Cardiac septum (tissue), 1 donor: ENCODE data around the gene OBP2B. TPM values are rescaled to one million over a fixed set of nuclear protein-coding genes. Genes with fewer than 3 reads are reported as not detected.
"Not testable (repeated sequence)": the region's sequence is repeated elsewhere in the genome, so short reads cannot be mapped to it uniquely, and the experiment has no call there.

Source experiments
- DNase-seq: peaks from one replicate; pipeline ENCODE4 v3.0.0-alpha.2; 2020; ENCODE audit warnings: low spot score
- intact Hi-C: fragments of 100-400 bp; cut with DNase I; formaldehyde crosslinking; loops from one replicate; pipeline ENCODE4 v1.14.0; 2022
- total RNA-seq: library from RNA; stranded (reverse); fragmentation: NEBNext Ultra II Directional; extraction: Animal tissue kit (Norgen Biotek cat#: 25700); gene quantifications from one replicate; pipeline ENCODE4 v1.2.1, GENCODE V29; 2021
- donor health status: DM: no; HTN: no; CAD: no.

Gene OBP2B
- total RNA-seq, 1 donor from 2014 or later = not detected

DNA sequence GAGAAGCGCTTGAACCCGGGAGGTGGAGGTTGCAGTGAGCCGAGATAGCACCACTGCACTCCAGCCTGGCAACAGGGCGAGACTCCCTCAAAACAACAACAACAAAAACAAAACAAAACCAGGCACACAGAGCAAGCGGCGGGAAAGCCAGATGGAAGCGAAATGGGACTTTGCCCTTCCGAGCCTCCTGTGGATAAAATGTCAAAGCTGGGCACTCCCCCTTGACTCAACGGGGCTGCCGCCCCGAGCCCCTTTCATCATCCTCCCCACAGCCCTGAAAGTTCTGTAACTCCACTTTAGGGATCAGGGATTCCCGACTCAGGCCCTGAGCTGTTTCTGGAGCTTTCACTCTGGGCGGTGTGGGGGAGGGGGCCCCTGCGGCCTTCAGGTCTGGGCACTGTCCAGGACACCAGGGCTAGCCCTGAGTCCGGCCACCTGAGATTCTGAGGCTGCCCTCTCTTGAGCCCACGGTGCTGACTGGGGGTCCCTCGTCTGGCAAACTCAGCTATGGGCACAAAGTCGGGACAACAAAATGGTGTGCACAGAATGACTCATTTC is 30.6 kb upstream of the OBP2B start:
- intact Hi-C loops = no loop called here
- no peak for DNase-seq

DNA sequence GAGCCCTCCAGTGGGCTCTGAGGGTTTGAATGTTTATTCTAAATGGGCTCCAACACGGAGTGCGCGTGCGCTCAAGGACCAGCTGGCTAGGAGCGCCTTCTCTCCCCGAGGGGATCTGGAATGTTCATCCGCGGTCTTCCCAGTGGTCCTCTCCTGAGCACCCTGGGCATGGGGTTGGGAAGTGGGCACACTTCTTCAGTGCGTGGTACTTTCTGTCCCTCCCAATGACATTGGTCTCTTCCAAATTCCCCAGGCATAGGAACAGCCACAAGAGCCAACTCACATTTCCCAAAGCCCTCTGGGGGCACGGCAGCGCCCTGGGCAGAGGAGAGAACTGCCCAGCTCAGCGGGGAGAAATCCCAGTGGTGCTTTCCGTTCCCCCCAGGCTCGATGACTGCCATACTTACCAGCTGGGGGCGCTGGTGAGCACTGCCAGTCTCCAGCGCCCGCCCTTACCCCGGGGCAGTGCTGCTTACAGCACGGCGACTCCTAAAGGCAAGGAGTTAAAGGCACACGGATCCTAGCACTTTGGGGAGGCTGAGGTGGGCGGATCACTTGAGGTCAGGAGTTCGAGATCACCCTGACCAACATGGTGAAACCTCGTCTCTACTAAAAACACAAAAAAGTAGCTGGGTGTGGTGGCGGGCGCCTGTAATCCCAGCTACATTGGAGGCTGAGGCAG is 29.9 kb upstream of the OBP2B start:
- peak; percentile 77 for DNase-seq
- intact Hi-C loops = no loop called here

DNA sequence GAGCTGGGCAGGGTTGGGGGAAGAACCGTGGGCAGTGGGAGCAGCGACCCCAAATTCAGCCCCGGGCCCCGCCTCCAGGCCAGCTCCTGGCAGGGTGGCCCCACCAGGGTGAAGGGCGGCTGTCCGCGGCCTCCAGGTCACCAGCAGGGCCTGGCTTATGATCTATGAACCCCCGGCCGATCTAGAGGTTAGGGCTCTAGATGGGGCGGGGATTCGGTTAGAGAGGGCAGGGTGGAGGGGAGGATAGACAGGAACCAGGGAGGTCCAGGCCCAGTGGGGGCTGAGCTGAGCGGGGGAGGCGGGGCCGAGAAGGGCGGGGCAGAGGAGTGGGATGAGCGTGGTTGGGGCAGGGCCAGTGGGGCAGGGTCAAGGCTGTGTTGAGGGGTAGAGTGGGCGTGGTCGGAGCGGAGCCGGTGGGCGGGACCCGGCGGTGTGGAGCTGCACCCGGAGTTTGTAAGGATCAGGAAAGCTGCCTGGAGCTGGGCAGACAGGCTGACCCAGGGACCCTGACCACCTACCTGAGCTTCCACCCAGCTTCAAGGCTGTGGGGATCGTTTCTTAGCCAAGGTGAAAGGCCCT is 29.3 kb upstream of the OBP2B start:
- DNase-seq = peak; percentile 87
- intact Hi-C loops = no loop called here

DNA sequence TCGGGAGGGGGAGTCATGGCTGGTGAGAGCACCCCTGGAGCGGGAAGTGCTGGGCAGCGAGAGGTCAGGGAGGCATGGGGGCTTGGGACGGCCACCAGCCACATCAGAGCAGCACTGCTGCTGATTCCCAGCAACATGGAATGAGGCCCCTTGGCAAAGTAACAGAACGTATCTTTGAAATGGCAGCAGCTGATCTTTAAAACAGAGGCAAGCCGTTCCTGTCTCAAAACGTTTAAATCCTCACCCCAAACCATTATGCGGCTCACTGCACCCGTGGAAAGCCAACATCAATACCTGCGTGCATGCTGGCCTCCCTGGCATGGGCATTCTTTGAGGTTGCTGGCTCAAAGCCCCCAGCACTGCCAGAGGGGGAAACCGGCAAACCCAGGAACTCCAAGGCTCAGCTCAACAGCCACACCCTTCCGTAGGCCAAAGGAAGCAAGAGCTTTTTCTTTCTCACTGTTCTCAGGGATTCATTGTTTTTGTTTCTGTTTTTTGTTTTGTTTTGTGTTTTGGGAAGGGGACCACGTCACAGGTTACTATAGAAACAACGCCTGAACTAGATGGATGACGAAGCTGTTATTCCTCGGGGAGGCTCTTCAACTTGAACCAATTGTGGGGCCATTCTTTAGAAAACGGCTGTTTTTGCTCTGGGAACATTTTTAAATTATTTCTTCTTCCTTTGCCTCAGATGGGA is 28.1 kb upstream of the OBP2B start:
- intact Hi-C loops = no loop called here
- peak; percentile 58 for DNase-seq

DNA sequence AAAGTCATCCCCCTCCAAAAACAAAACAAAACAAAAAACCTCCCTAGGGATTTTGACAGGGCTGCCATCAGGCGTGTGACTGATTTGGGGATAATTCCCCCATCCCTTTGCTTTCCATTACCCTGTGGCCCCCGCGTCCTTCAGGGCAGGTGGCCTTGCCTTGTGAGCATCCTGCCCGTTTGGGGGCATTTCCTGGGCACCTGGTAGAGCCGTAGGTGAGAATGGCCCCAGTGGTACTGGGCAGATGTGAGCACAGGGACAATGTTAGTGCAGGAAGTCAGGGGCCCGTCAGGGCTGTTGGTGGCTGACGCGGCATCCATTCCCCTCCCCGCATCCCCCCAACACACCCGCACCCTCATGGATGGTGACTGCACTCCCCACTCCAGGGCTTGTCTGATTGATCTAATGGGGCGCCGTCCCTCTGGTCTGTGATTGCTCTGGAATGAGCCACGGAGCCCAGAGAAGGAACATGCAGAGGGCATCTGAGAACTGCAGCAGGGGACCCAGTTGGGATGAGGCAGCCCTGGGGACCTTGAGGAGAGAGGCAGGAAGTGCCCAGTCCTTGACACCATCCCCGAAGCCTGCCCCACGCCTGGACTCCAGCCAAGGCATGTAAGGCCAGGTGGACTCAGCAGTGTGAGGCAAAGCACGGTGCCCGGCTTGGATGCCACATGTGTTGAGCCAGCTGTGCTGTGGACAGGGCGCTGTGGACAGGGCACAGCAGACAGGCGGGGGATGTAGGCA is 27.4 kb upstream of the OBP2B start:
- intact Hi-C loops = not testable (repeated sequence)
- peak; percentile 72 for DNase-seq

DNA sequence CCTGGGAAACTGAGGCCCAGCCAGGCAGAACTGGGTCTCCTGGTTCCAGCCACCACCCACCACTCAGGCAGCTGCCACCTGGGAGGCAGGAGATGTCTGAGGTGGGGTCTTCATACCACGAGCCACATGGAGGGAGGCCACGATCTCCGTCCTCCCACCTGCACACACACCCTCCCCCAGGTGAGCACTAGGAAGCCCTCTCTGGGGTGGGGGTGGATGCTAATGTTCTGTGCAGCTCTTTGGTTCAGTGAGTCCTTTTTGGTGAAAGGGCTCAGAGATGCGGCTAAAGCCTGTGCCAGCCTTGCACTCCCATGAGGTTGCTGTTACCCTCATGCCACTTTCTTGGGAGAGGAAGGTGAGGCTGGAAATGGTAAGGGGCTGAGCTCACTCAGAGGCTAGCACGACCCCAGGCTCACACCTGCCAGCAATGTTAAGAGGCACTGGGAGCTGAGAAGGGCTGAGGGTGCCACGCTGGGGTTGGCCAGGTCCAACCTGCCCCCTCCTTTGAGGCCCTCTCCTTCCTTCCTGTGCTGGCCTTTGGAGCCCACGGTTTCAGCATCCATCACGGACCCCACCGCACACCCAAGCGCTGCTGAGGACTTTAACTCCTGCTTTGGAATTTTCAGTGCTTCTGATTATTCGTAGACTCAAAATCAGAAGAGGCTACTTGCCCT is 26.6 kb upstream of the OBP2B start:
- intact Hi-C loops = no loop called here
- peak; percentile 50 for DNase-seq

DNA sequence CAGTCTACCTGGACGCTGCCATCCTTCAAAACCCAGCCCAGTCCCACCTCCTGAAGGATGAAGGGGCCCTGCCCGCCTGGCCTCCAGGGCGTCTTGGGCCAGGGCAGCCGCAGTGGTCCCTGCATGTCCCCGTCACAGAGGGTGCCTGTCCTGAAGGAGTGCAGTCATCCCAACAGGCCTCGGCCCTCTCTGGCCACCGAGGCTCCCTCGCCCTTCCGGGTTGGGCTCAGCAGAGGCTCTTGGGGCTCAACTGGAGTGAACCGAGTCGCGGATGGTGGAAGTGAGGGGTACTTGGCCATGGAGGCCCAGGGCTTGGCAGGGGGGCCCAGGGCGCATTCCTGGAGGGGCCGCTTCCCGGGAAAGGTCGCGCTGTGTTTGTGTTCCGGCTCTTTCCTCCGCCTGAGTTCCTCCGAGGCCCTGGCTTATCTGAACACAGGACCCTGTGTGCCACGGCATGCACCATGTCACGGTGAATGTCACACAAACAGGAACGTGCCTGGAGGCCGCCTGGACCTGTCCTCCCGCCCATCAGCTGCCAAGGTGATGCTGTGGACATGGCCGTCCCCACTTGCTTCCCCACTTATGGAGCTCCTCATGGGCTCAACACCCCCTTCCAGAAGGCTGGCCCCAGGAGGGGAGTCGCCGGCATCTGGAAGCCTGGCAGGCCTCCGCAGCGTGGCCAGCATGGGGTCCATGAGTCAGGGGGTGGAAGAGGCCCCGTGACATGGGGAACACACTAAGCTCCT is 25.7 kb upstream of the OBP2B start:
- intact Hi-C loops = no loop called here
- peak; percentile 63 for DNase-seq

DNA sequence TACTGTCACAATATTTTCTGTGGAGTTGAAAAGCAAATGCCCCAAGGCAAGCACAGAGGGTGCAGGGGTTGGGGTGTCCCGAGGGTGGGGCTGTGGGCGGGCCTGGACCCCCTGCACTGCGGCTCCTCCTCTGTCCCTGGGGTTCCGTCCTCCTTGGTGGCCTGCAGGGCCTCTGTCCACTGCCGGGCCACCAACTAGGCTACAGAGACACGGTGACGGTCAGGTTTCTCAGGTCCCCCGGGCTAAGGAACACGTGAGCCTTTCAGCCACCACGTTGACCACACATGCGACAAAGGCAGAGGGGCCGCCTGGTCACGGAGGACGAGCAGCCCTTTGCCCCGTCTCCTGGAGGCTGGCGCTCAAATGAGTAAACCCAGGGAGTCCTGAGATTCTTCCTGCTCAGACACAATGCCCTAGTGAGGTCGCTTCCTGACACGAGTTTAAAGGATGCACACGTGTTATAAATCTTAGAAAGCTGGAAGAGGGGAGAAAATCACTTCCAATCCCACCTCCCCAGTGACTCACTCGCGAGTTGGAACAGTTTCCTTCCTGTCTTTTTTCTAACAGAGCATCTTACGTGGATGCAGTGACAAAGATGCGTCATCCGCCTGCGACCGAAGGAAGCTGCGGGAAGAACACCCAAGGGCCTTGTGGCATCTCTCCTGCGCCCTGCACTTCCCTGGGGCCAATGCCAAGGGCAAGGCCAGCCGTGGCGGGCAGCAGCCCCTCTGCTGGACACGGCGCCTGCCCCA is 24.8 kb upstream of the OBP2B start:
- peak; percentile 73 for DNase-seq
- intact Hi-C loops = no loop called here

DNA sequence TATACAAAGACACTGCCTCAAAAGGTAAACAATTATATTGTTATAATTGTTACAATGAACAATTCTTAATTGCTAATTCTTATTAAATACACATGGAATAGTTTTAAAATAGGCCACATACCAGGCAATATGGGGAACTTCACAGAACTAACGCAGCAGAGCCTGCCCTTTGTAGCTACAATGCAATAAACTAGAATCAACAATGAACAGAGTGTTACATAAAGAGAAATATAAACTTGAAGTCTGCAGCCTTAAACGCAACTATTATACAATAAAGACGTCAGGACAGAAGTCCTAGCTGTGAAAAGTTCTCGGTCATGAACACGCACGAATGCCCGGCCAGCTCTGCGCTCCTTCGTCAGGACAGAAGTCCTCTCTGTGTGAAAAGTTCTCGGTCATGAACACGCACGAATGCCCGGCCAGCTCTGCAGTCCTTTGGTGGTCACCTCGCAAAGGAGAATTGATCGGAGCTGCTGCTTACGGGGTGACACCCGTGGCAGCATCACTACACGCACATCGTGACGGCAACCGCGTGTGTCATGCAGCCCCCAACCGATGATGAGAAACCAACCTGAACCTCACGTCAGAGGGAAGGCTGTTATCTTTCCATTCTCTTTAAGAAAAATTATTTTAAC is 23.0 kb upstream of the OBP2B start:
- intact Hi-C loops = not testable (repeated sequence)
- DNase-seq = peak; percentile 33

DNA sequence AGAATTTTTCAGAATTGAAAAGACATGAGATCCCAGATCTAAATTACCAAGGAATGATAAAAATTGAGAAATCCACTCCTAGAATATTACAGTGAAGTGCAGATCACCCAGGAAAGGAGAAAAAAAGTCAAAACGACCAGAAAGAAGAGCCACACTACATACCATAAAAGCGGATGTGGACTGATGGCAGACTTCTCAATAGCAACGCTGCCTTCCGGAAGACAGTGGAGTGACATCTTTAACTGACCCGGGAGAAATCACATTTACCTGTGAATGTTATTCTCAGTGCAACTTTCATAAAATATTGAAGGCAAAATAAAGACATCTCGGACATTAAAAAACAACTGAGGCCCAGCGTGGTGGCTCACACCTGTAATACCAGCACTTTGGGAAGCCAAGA is 21.5 kb upstream of the OBP2B start:
- intact Hi-C loops, DNase-seq: not testable (repeated sequence)

DNA sequence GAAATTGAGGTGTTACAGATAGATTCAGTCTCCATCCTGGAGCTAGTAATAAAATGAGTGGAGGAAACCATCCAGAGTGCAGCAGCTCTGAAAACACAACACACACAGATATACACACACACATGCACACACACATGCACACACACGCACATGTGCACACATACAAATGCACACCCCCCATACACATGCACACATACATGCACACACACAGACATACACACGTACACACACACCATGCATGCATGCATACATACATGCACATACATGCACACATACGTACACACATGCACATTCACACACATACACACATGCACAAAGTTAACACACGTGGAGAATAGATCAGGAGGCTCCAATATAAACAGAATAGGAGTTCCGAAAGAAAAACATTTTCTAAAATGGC is 21.0 kb upstream of the OBP2B start:
- DNase-seq = peak; percentile 59
- intact Hi-C loops = no loop called here

DNA sequence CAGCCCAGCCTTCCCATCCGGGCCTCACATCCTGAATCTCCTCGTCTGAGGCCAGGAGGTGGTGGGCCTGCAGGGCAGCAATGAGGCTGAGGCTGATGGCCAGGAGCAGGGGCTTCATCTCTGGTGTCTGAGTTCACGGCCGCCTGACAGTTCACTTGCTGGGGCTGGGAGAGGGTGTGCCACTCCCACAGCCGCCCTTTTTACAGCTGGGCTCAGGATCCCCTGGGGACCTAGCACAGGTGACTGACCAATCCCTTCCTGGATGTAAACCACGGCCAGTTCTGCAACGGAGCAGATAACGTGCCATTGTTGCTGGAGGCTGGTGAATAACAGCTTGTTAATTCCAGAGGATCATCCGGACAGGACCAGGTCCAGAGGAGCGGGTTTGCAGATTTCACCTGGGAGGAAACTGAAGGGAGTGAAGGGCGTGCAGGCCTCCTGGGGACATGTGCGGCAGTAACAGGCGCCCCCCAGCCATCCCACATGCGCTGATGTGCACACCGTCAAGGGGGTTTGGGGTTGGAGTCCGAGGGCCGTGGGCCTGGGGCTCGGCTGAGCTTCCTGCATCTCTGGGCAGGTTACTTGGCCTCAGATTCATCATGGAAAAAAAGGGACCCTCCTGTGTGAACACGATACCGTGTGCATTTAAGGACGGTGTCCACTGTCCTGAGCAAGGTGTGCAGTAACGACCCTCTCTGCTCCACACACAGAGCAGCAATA is 19.6 kb upstream of the OBP2B start:
- peak; percentile 27 for DNase-seq
- intact Hi-C loops = not testable (repeated sequence)

DNA sequence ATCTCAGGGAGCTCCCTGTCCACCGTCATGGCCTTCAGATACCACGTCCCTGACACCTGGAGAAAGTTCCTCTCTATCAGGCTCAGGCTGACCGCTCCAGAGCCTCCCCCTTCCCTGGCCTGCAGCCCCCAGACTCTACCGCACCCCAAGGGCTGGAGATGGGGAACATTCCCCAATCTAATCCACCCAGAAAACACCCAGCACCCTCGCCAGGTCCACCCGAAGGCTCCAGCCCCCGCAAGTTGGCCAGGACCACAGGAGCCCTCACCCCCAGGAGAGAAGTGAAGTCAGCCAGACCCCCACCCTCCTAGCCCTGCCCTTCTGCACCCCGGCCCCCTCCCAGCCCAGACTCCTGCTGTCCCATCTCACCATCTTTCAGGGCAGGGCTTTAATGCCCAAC is 18.9 kb upstream of the OBP2B start:
- intact Hi-C loops = not testable (repeated sequence)
- DNase-seq = peak; percentile 35

DNA sequence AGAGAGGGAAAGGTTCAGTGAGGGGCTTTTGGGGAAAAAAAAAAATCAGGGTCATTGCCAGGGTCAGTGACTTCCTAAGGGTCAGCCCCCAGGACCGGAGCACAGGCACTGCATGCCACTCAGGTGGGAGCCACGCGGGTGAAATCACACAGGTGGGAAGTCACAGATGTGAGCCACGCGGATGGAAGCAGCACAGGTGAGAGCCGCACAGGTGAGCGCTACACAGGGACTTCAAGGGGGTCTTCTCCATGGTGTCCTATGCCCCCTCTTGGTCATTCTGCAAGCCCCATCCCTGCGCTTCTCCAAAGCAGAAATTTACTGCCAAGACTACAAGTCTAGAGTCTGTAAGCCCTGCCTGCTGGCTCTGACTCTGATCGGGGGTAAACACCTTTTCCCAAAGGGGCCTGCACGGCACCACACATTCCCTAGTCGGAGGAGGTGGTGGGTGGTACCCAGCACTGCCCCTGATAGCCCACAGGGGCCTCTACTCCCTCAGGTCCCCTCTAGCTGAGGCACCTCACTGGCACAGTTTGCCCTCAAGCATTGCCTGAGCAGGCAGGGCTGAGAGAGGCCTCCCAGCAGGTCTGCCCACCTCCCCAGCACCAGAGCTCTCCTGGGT is 18.3 kb upstream of the OBP2B start:
- peak; percentile 43 for DNase-seq

DNA sequence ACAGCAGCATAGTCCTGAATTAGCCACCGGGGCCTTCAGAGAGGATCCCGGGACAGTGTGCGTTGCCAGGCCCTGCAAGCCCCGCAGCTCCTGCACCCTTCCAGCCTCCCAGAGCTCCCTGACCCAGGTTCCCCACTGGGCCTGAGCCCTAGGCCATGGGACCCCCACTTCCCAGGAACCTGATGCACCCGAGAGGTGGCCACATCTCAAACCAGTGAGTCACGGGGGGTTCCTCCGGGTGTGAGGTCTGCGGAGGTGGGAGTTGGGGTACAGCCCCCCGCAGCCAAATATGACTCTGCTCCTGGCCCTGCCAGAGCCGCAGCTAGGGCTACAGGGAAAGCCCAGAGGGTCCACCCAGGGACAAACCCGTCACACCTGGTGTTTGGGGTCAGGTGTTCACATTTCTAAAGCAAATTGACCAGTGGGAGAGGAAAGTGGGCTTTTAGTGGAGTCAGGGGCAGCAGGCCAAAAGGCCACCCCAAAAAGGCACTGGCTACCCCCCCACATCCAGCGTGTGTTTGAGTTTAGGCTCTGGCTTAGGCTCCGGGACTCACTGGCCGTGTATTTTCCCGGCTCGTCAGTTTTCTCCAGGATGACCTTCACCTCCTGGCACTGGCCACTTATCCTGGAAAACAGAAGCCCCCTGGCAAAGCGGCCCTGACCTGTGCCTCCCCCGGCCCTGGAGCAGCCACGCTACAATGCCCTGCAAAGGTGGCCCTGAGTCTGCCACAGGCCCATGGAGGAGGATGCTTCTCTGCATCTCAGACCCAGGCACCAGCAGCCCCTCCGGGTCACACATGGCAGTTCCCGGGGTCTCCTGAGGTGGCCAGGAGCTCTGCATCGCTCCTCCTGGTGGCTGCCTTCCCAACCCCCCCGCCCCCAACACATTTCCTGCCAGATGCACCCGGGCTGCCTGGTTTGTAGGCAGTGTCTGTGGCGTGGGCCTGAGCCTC is 17.4 kb upstream of the OBP2B start:
- DNase-seq = peak; percentile 72
- intact Hi-C loops = no loop called here

More for the DNA sequence above, 18.3 kb upstream of the OBP2B start:
- intact Hi-C loops = no loop called here
